Stimulated activated CD4-positive, alpha-beta T cell treated with anti-CD3 and anti-CD28 coated beads, Interleukin-2, amount 100 ng/mL, for 48 hours (primary cell): ENCODE data around the gene C2CD2L.
"Not testable (repeated sequence)": the region's sequence is repeated elsewhere in the genome, so short reads cannot be mapped to it uniquely, and the experiment has no call there.

Experiments
- DNase-seq, 2 donors: peaks; one replicate each; pipeline ENCODE4 v3.0.0-alpha.2; 2020

Gene C2CD2L

GRCh38 chr11:119106564-119107537 lies at the start of gene C2CD2L:
Gene C2CD2L, plus strand, starts transcription at chr11:119107344. Its CDS starts 398 bp downstream, at chr11:119107742.
- peak; percentile 79 to 85 for DNase-seq

- DNase-seq = not testable (repeated sequence)
These were observed 48.0 kb upstream of the C2CD2L start for GRCh38 chr11:119059128-119059527.

- DNase-seq = no peak
These were observed 45.9 kb upstream of the C2CD2L start for GRCh38 chr11:119061256-119061655.

GRCh38 chr11:119062779-119063178 lies 44.4 kb upstream of the C2CD2L start:
- no peak for DNase-seq

GRCh38 chr11:119065369-119065768 lies 41.8 kb upstream of the C2CD2L start:
- peak in 1 of 2 donors; percentile 25 for DNase-seq

GRCh38 chr11:119067371-119068222 lies 39.5 kb upstream of the C2CD2L start, which contains the start of gene VPS11:
Gene VPS11, plus strand, starts transcription at chr11:119067818. Its CDS starts 6 bp downstream, at chr11:119067824.
- DNase-seq = peak; percentile 97

GRCh38 chr11:119077839-119078238 lies 29.3 kb upstream of the C2CD2L start:
- DNase-seq = no peak

GRCh38 chr11:119078675-119079420 lies 28.3 kb upstream of the C2CD2L start:
- DNase-seq = no peak

GRCh38 chr11:119081682-119082260 lies 25.4 kb upstream of the C2CD2L start:
- no peak for DNase-seq

- peak; percentile 82 to 83 for DNase-seq
These were observed 22.3 kb upstream of the C2CD2L start, which contains the start of gene HMBS for GRCh38 chr11:119084663-119085436. Gene HMBS, plus strand, starts transcription at chr11:119084881. Its CDS starts 153 bp downstream, at chr11:119085034.

- peak in 1 of 2 donors; percentile 17 for DNase-seq
These were observed 21.7 kb upstream of the C2CD2L start for GRCh38 chr11:119085437-119085847.

GRCh38 chr11:119087123-119087522 lies 20.0 kb upstream of the C2CD2L start:
- DNase-seq = no peak

- DNase-seq = no peak
These were observed 19.4 kb upstream of the C2CD2L start for GRCh38 chr11:119087747-119088241.

GRCh38 chr11:119088406-119088805 lies 18.7 kb upstream of the C2CD2L start:
- no peak for DNase-seq

GRCh38 chr11:119089319-119089718 lies 17.8 kb upstream of the C2CD2L start:
- DNase-seq = no peak

- DNase-seq = no peak
These were observed 16.0 kb upstream of the C2CD2L start for GRCh38 chr11:119091178-119091577.

GRCh38 chr11:119091966-119092879 lies 14.9 kb upstream of the C2CD2L start:
- no peak for DNase-seq

GRCh38 chr11:119092880-119093842 lies 14.0 kb upstream of the C2CD2L start:
- peak in 1 of 2 donors; percentile 6 for DNase-seq
